Endodermal cell (in vitro differentiated cells): Measurements from ENCODE around the gene NCAM1. TPM values are rescaled to one million over a fixed set of nuclear protein-coding genes. Genes with fewer than 3 reads are reported as not detected.

Experiments used
- DNase-seq: peaks from one replicate; pipeline ENCODE4 v3.0.0-alpha.2; 2017
- H3K27ac ChIP-seq: 2 replicates; pipeline ENCODE4 v1.5.1; 2013; ENCODE audit warnings: mild to moderate bottlenecking, low read depth, low read length, moderate library complexity
- H3K27me3 ChIP-seq: 2 replicates; pipeline ENCODE4 v1.6.1; 2013; ENCODE audit warnings: mild to moderate bottlenecking, low read length, moderate library complexity; ENCODE audit not compliant: insufficient read depth, control insufficient read depth, poor library complexity, severe bottlenecking
- H3K36me3 ChIP-seq: 2 replicates; pipeline ENCODE4 v1.7.0; 2013; ENCODE audit warnings: mild to moderate bottlenecking, low read length, moderate library complexity; ENCODE audit not compliant: control insufficient read depth, insufficient read depth
- H3K4me1 ChIP-seq: one replicate; pipeline ENCODE4 v1.7.0; 2013; ENCODE audit warnings: low read length; ENCODE audit not compliant: control insufficient read depth, insufficient read depth
- H3K4me3 ChIP-seq: 2 replicates; pipeline ENCODE4 v1.5.1; 2013; ENCODE audit warnings: mild to moderate bottlenecking, low read length, moderate library complexity
- H3K9ac ChIP-seq: 2 replicates; pipeline ENCODE4 v1.6.1; 2013; ENCODE audit warnings: mild to moderate bottlenecking, low read length, moderate library complexity; ENCODE audit not compliant: poor library complexity, severe bottlenecking; ENCODE audit errors: extremely low read depth
- H3K9me3 ChIP-seq: 2 replicates; pipeline ENCODE4 v1.6.1; 2013; ENCODE audit warnings: mild to moderate bottlenecking, low read length, moderate library complexity; ENCODE audit not compliant: control insufficient read depth
- H3K27ac Mint-ChIP-seq: 2 replicates; pipeline ENCODE4 v1.8.0; 2020; ENCODE audit warnings: mixed read lengths
- H3K27me3 Mint-ChIP-seq: 2 replicates; pipeline ENCODE4 v1.8.0; 2021; ENCODE audit warnings: mild to moderate bottlenecking, mixed read lengths; ENCODE audit not compliant: insufficient read depth
- H3K36me3 Mint-ChIP-seq: 2 replicates; pipeline ENCODE4 v1.8.0; 2020; ENCODE audit warnings: low read depth, mixed read lengths
- H3K4me1 Mint-ChIP-seq: 2 replicates; pipeline ENCODE4 v1.8.0; 2020; ENCODE audit warnings: mixed read lengths
- H3K4me3 Mint-ChIP-seq: 2 replicates; pipeline ENCODE4 v1.8.0; 2020; ENCODE audit warnings: mild to moderate bottlenecking, moderate library complexity, mixed read lengths
- H3K9me3 Mint-ChIP-seq: 2 replicates; pipeline ENCODE4 v1.8.0; 2020; ENCODE audit warnings: mild to moderate bottlenecking, mixed read lengths
- WGBS, 2 experiments: methylation state at CpG; one replicate each; pipeline versions ENCODE4 v1.1.5 to v1.1.7; 2013; ENCODE audit warnings: missing lambda C conversion rate in 2 of 2, mixed read lengths in 1 of 2; ENCODE audit not compliant: insufficient coverage in 1 of 2, insufficient read length in 1 of 2; 5-methylcytosine and 5-hydroxymethylcytosine counted together
- total RNA-seq, 2 donors: library from RNA; stranded (reverse); fragmentation: NEBNext Ultra II Directional in 1 of 2; extraction: Animal tissue kit (Norgen Biotek cat#: 25700) in 1 of 2; gene quantifications; 2 replicates in 1 of 2; 3 replicates in 1 of 2; pipeline ENCODE4 v1.2.1, GENCODE V29; 2021
- TF ChIP-seq, protein P1 (sequence below): fragments of 200-600 bp; sonication (generic); conservative IDR thresholded peaks from 2 replicates; pipeline ENCODE4 v1.5.0; 2021; ENCODE audit warnings: antibody characterized with exemption, mild to moderate bottlenecking

NCAM1 gene
- total RNA-seq, 2 donors from 2014 or later, result 1.6 to 2.9 TPM

DNA sequence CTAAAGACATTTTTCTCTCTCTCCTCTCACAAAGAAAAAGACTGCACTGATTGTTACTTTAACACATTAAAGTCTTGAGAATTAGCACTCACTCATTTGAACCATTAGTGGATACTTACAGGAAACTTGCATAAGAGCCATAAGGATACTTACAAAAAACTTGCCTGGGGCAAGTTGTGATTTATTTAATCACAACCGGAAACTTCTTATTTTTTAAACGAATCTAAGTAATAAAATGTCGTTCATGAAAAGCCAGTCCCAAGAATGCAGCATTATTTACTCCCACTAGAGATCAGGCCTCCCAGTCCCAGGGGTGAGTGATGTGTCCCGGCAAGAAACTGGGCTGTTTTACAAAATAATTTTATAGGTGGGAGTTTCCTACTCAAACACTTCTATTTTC, 293.9 kb downstream of the NCAM1 start:
- no peak overlapping the region for H3K4me3 ChIP-seq
- no peaks in the 10 kb centered on the region for H3K36me3 ChIP-seq
- H3K27ac ChIP-seq, result no peak overlapping the region
- WGBS, 2 experiments, result 88 to 92% methylated on average over 3 to 4 of the region's 4 CpGs
- H3K9me3 ChIP-seq, result no peaks in the 10 kb centered on the region
- DNase-seq, result no peak
- Mint-ChIP-seq H3K27me3 (peaks cover 3% of the 10 kb centered on the region), H3K4me1 (peaks cover 3% of the 10 kb centered on the region), H3K9me3 (no peaks in the 10 kb centered on the region), H3K36me3 (no peaks in the 10 kb centered on the region), H3K27ac (no peak overlapping the region), H3K4me3 (no peak overlapping the region)
- no peaks in the 10 kb centered on the region for H3K4me1 ChIP-seq
- TF ChIP-seq, protein P1, sequence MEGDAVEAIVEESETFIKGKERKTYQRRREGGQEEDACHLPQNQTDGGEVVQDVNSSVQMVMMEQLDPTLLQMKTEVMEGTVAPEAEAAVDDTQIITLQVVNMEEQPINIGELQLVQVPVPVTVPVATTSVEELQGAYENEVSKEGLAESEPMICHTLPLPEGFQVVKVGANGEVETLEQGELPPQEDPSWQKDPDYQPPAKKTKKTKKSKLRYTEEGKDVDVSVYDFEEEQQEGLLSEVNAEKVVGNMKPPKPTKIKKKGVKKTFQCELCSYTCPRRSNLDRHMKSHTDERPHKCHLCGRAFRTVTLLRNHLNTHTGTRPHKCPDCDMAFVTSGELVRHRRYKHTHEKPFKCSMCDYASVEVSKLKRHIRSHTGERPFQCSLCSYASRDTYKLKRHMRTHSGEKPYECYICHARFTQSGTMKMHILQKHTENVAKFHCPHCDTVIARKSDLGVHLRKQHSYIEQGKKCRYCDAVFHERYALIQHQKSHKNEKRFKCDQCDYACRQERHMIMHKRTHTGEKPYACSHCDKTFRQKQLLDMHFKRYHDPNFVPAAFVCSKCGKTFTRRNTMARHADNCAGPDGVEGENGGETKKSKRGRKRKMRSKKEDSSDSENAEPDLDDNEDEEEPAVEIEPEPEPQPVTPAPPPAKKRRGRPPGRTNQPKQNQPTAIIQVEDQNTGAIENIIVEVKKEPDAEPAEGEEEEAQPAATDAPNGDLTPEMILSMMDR, result no peak
- H3K27me3 ChIP-seq, result no peaks in the 10 kb centered on the region
- H3K9ac ChIP-seq, result no peak overlapping the region

DNA sequence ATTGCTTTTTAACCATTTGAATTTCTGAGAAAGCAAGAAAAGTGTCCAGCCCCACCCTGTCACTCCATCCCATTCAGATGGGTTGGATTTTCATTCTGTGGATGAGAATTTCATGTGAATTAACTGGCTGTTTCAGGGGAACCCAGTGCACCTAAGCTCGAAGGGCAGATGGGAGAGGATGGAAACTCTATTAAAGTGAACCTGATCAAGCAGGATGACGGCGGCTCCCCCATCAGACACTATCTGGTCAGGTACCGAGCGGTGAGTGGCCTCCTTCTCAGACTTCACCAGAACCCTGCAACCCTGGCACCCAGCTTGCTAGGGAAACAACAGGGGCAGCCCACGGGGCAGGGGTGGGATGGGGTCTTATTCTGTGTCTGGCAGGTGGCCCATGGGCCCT, 294.5 kb downstream of the NCAM1 start:
- no peak overlapping the region for H3K4me3 Mint-ChIP-seq
- Histone ChIP-seq H3K36me3 (no peaks in the 10 kb centered on the region), H3K27ac (no peak overlapping the region), H3K4me1 (no peaks in the 10 kb centered on the region), H3K9ac (no peak overlapping the region), H3K9me3 (no peaks in the 10 kb centered on the region), H3K27me3 (no peaks in the 10 kb centered on the region), H3K4me3 (no peak overlapping the region)
- 96 to 100% methylated on average over 1 to 6 of the region's 6 CpGs for WGBS, 2 experiments
- H3K27me3 Mint-ChIP-seq, result peaks cover 5% of the 10 kb centered on the region
- no peak for DNase-seq
- TF ChIP-seq, protein P1, result no peak
- no peak overlapping the region for H3K27ac Mint-ChIP-seq
- H3K4me1 Mint-ChIP-seq, result peaks cover 3% of the 10 kb centered on the region
- H3K36me3 Mint-ChIP-seq, result no peaks in the 10 kb centered on the region
- H3K9me3 Mint-ChIP-seq, result no peaks in the 10 kb centered on the region

DNA sequence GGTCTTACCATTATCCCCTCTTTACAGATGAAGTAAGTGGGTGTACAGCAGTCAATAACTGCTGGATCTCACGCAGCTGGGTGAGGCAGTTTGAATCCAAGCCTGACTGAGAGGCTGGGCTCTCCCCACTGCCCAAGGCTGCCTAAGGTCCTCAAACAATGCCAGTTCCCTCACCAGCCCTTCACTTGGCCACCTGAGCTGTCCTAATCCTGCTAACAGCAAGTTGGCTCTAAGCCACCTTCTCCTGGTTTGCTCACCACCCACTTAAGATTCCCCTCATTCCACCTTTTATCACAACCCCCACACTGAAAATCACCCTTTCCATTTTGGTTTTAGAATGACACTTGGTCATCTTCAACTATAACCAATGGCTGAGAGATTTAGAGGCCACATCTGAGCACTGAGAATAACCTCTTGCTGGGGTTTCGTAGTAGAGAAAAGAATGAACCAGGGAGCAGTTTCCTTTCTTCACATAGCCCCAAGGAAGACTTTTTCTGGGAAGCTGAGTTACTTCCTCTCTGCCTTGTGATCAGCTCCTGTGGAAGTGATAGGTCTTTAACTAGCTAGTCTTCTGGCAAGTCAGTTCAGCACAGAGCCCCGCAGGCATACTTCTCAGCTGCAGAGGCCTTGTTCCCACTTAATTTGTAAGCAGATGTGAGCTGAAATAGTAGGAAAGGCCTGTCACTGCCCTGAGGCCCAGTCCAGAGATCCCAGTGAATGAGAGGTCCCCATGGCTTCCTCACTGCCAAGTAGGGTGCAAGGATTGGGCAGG, 295.4 kb downstream of the NCAM1 start:
- no peak overlapping the region for H3K27ac Mint-ChIP-seq
- H3K4me1 Mint-ChIP-seq, result peaks cover 3% of the 10 kb centered on the region
- H3K9me3 Mint-ChIP-seq, result no peaks in the 10 kb centered on the region
- no peaks in the 10 kb centered on the region for H3K27me3 ChIP-seq
- no peaks in the 10 kb centered on the region for H3K36me3 ChIP-seq
- 95% methylated on average over 2 to 3 of the region's 3 CpGs for WGBS, 2 experiments
- peaks cover 10% of the 10 kb centered on the region for H3K27me3 Mint-ChIP-seq
- H3K9ac ChIP-seq, result no peak overlapping the region
- H3K27ac ChIP-seq, result no peak overlapping the region
- DNase-seq, result no peak
- no peaks in the 10 kb centered on the region for H3K4me1 ChIP-seq
- no peaks in the 10 kb centered on the region for H3K9me3 ChIP-seq
- H3K4me3 Mint-ChIP-seq, result no peak overlapping the region
- H3K4me3 ChIP-seq, result no peak overlapping the region
- TF ChIP-seq, protein P1, result no peak
- H3K36me3 Mint-ChIP-seq, result no peaks in the 10 kb centered on the region
